HEK293 (cell line): ENCODE results near the gene SMARCD2.

Source experiments
- CTCF ChIA-PET: fragments of 350-600 bp; formaldehyde crosslinking; extraction: SDS; loops from one replicate; lab custom pipeline; 2021; ENCODE audit warnings: antibody characterized with exemption; lab: Yijun Ruan, JAX
- POLR2A ChIA-PET: fragments of 300-600 bp; formaldehyde crosslinking; extraction: SDS; loops from one replicate; lab custom pipeline; 2020; ENCODE audit warnings: antibody characterized with exemption, inconsistent platforms; lab: Yijun Ruan, JAX
- H3K27ac ChIP-seq: fragments of 200-500 bp; sonication (Bioruptor generic); 2 replicates; pipeline ENCODE4 v1.5.1; 2014; ENCODE audit warnings: low read depth, low read length, control low read depth, inconsistent platforms; ENCODE audit errors: extremely low read depth
- H3K36me3 ChIP-seq, 2 experiments: fragments of 200-500 bp in 1 of 2; sonication (Bioruptor generic) in 1 of 2; 1 replicate in 1 of 2; 2 replicates in 1 of 2; pipeline ENCODE4 v1.5.1; 2014 to 2017; ENCODE audit warnings: inconsistent platforms in 2 of 2, low read length in 2 of 2; ENCODE audit not compliant: control insufficient read depth in 2 of 2, insufficient read depth in 1 of 2
- H3K4me1 ChIP-seq: fragments of 200-500 bp; sonication (Bioruptor generic); 2 replicates; pipeline ENCODE4 v1.5.1; 2014; ENCODE audit warnings: mild to moderate bottlenecking, low read length, inconsistent platforms; ENCODE audit not compliant: control insufficient read depth, insufficient read depth
- H3K4me3 ChIP-seq: 2 replicates; pipeline ENCODE4 v1.5.1; 2011; ENCODE audit warnings: low read depth, mild to moderate bottlenecking, control low read depth, low read length, moderate library complexity
- H3K9me3 ChIP-seq: fragments of 200-500 bp; sonication (Bioruptor generic); 2 replicates; pipeline ENCODE4 v1.5.1; 2014; ENCODE audit warnings: low read depth, low read length, inconsistent platforms; ENCODE audit not compliant: control insufficient read depth, insufficient read depth
- KLF7 ChIP-seq: fragments of 450-650 bp; formaldehyde crosslinking; IDR thresholded peaks from 2 replicates; pipeline ENCODE4 v1.5.1; 2016; ENCODE audit warnings: missing biosample characterization, missing genetic modification characterization, borderline replicate concordance
- MYNN ChIP-seq: fragments of 450-650 bp; formaldehyde crosslinking; IDR thresholded peaks from 2 replicates; pipeline ENCODE4 v1.5.1; 2016; ENCODE audit warnings: missing biosample characterization, missing genetic modification characterization, borderline replicate concordance
- OVOL3 ChIP-seq: fragments of 450-650 bp; formaldehyde crosslinking; IDR thresholded peaks from 2 replicates; pipeline ENCODE4 v1.5.1; 2016; ENCODE audit warnings: missing biosample characterization, missing genetic modification characterization
- PATZ1 ChIP-seq: fragments of 450-650 bp; formaldehyde crosslinking; IDR thresholded peaks from 2 replicates; pipeline ENCODE4 v1.5.1; 2016; ENCODE audit warnings: missing biosample characterization, missing genetic modification characterization
- ZBTB10 ChIP-seq: fragments of 450-650 bp; formaldehyde crosslinking; IDR thresholded peaks from 2 replicates; pipeline ENCODE4 v1.5.1; 2016; ENCODE audit warnings: missing biosample characterization, missing genetic modification characterization
- ZBTB20 ChIP-seq: fragments of 450-650 bp; formaldehyde crosslinking; IDR thresholded peaks from 2 replicates; pipeline ENCODE4 v1.5.1; 2016; ENCODE audit warnings: missing biosample characterization, missing genetic modification characterization
- ZBTB21 ChIP-seq: fragments of 450-650 bp; formaldehyde crosslinking; IDR thresholded peaks from 2 replicates; pipeline ENCODE4 v1.5.1; 2017; ENCODE audit warnings: missing biosample characterization, missing genetic modification characterization
- ZBTB26 ChIP-seq: fragments of 450-650 bp; formaldehyde crosslinking; optimal IDR thresholded peaks from 2 replicates; pipeline ENCODE3; 2016; ENCODE audit warnings: missing biosample characterization, mild to moderate bottlenecking, missing genetic modification characterization
- ZBTB7A ChIP-seq: fragments of 450-650 bp; formaldehyde crosslinking; IDR thresholded peaks from 2 replicates; pipeline ENCODE4 v1.5.1; 2016; ENCODE audit warnings: low read depth, missing biosample characterization, missing genetic modification characterization
- ZNF10 ChIP-seq: fragments of 450-650 bp; formaldehyde crosslinking; IDR thresholded peaks from 2 replicates; pipeline ENCODE4 v1.5.1; 2017; ENCODE audit warnings: missing biosample characterization, missing genetic modification characterization
- ZNF239 ChIP-seq: fragments of 450-650 bp; formaldehyde crosslinking; IDR thresholded peaks from 2 replicates; pipeline ENCODE4 v1.5.1; 2016; ENCODE audit warnings: missing biosample characterization, missing genetic modification characterization
- ZNF335 ChIP-seq: fragments of 450-650 bp; formaldehyde crosslinking; conservative IDR thresholded peaks from 2 replicates; pipeline ENCODE4 v1.5.1; 2016; ENCODE audit warnings: missing biosample characterization, missing genetic modification characterization
- ZNF518A ChIP-seq: fragments of 450-650 bp; formaldehyde crosslinking; conservative IDR thresholded peaks from 2 replicates; pipeline ENCODE4 v1.5.1; 2016; ENCODE audit warnings: low read depth, missing biosample characterization, missing genetic modification characterization
- ZNF555 ChIP-seq: fragments of 450-650 bp; formaldehyde crosslinking; conservative IDR thresholded peaks from 2 replicates; pipeline ENCODE4 v1.5.1; 2017; ENCODE audit warnings: missing biosample characterization, mild to moderate bottlenecking, missing genetic modification characterization, inconsistent platforms
- ZNF580 ChIP-seq: fragments of 450-650 bp; formaldehyde crosslinking; IDR thresholded peaks from 2 replicates; pipeline ENCODE4 v1.5.1; 2016; ENCODE audit warnings: missing biosample characterization, missing genetic modification characterization
- ZNF600 ChIP-seq: fragments of 450-650 bp; formaldehyde crosslinking; IDR thresholded peaks from 2 replicates; pipeline ENCODE4 v1.5.1; 2016; ENCODE audit warnings: missing biosample characterization, missing genetic modification characterization
- ZNF639 ChIP-seq: fragments of 450-650 bp; formaldehyde crosslinking; IDR thresholded peaks from 2 replicates; pipeline ENCODE4 v1.5.1; 2016; ENCODE audit warnings: missing biosample characterization, missing genetic modification characterization
- ZSCAN16 ChIP-seq: fragments of 450-650 bp; formaldehyde crosslinking; IDR thresholded peaks from 2 replicates; pipeline ENCODE4 v1.5.1; 2016; ENCODE audit warnings: missing biosample characterization, missing genetic modification characterization
- ZSCAN23 ChIP-seq: fragments of 450-650 bp; formaldehyde crosslinking; IDR thresholded peaks from 2 replicates; pipeline ENCODE4 v1.5.1; 2016; ENCODE audit warnings: missing biosample characterization, missing genetic modification characterization

Gene SMARCD2

GRCh38 chr17:63843387-63843888 lies 953 bp upstream of the SMARCD2 start (continued):
- TF ChIP-seq ZBTB10 (peak; percentile 62; the same call in 1 of the 2 replicates), ZSCAN23 (peak; percentile 79; the same call in 1 of the 2 replicates), OVOL3 (tag by site-specific recombination) (peak; percentile 49; the same call in 1 of the 2 replicates), ZNF580 (tag by site-specific recombination) (peak; percentile 91; the same call in 1 of the 2 replicates), ZNF639 (tag by site-specific recombination) (peak; percentile 50; the same call in 1 of the 2 replicates), ZNF518A (tag by site-specific recombination) (peak; percentile 51), ZNF10 (tag by site-specific recombination) (0 out of 2 replicates have a peak, but pooled peaks have one; percentile 10), ZNF239 (tag by site-specific recombination) (0 out of 2 replicates have a peak, but pooled peaks have one; percentile 10), ZSCAN16 (0 out of 2 replicates have a peak, but pooled peaks have one; percentile 36), ZNF335 (tag by site-specific recombination) (peak; percentile 75), KLF7 (peak; percentile 3; the same call in 1 of the 2 replicates)

- Histone ChIP-seq H3K4me3 (peak overlapping the region; percentile 93), H3K4me1 (peaks cover 20% of the 10 kb centered on the region), H3K36me3 (peaks cover 3 to 14% of the 10 kb centered on the region in 2 experiments; a peak in 2 of 3 replicates), H3K27ac (peak overlapping the region; percentile 97), H3K9me3 (no peaks in the 10 kb centered on the region)
- CTCF ChIA-PET: interaction anchor here (1.3 to 1.8 kb wide), 3 partner anchors 9 to 14 kb away, joined by 3 to 7 read pairs (median 4); no protein-coding TSS in a partner anchor
- POLR2A ChIA-PET: interaction anchor here (1.0 to 6.5 kb wide), 3 partner anchors 13 to 100 kb away, joined by 3 to 65 read pairs (median 9); partner anchors contain the start of genes CCDC47, DDX42, FTSJ3 and PSMC5
- TF ChIP-seq ZNF555 (tag by site-specific recombination) (no peak), ZBTB26 (tag by site-specific recombination) (peak; percentile 25), ZNF600 (tag by site-specific recombination) (no peak), ZBTB20 (tag by site-specific recombination) (peak; percentile 97), ZNF335 (tag by site-specific recombination) (peak; percentile 74; the same call in 1 of the 2 replicates), MYNN (tag by site-specific recombination) (peak; percentile 18; the same call in 1 of the 2 replicates), PATZ1 (tag by site-specific recombination) (peak; percentile 54; the same call in 1 of the 2 replicates), ZBTB21 (tag by site-specific recombination) (0 out of 2 replicates have a peak, but pooled peaks have one; percentile 19), ZBTB7A (tag by site-specific recombination) (0 out of 2 replicates have a peak, but pooled peaks have one; percentile 33)
Observed at GRCh38 chr17:63842173-63842539, 329 bp downstream of the SMARCD2 start.
